ENCODE data around the gene RHBDD3.

Gene RHBDD3

GRCh38 chr22:29269230-29269604 lies 1.4 kb upstream of the RHBDD3 start:
- no peak for DNase-seq (ENCODE audit: low read depth)

GRCh38 chr22:29268511-29269229 lies 889 bp upstream of the RHBDD3 start:
- DNase-seq (ENCODE audit: low read depth): no peak

GRCh38 chr22:29267462-29267857 lies 321 bp downstream of the RHBDD3 start:
- DNase-seq (ENCODE audit: low read depth): no peak

- DNase-seq (ENCODE audit: low read depth): no peak
Measured at GRCh38 chr22:29266564-29267461, 968 bp downstream of the RHBDD3 start.

- DNase-seq (ENCODE audit: low read depth): no peak
Measured at GRCh38 chr22:29265929-29266328, 1.9 kb downstream of the RHBDD3 start.

- no peak for DNase-seq (ENCODE audit: low read depth)
Measured at GRCh38 chr22:29265305-29265704, 2.5 kb downstream of the RHBDD3 start.

GRCh38 chr22:29263791-29264276 lies 3.9 kb downstream of the RHBDD3 start:
- DNase-seq (ENCODE audit: low read depth): no peak

GRCh38 chr22:29260601-29261315 lies 7.0 kb downstream of the RHBDD3 start:
- DNase-seq (ENCODE audit: low read depth): no peak

- no peak for DNase-seq (ENCODE audit: low read depth)
Measured at GRCh38 chr22:29260031-29260560, 7.7 kb downstream of the RHBDD3 start.

- DNase-seq (ENCODE audit: low read depth): no peak
Measured at GRCh38 chr22:29259253-29259899, 8.4 kb downstream of the RHBDD3 start.

- no peak for DNase-seq (ENCODE audit: low read depth)
Measured at GRCh38 chr22:29258407-29259252, 9.2 kb downstream of the RHBDD3 start.

- DNase-seq (ENCODE audit: low read depth): no peak
Measured at GRCh38 chr22:29257751-29258181, 10.0 kb downstream of the RHBDD3 start.

- DNase-seq (ENCODE audit: low read depth): no peak
Measured at GRCh38 chr22:29256606-29257325, 11.0 kb downstream of the RHBDD3 start.

GRCh38 chr22:29255064-29255621 lies 12.6 kb downstream of the RHBDD3 start:
- DNase-seq (ENCODE audit: low read depth): no peak

GRCh38 chr22:29254286-29254660 lies 13.5 kb downstream of the RHBDD3 start:
- DNase-seq (ENCODE audit: low read depth): no peak

GRCh38 chr22:29253561-29254285 lies 14.1 kb downstream of the RHBDD3 start:
- no peak for DNase-seq (ENCODE audit: low read depth)

GRCh38 chr22:29251981-29252911 lies 15.5 kb downstream of the RHBDD3 start:
- no peak for DNase-seq (ENCODE audit: low read depth)

GRCh38 chr22:29251265-29251664 lies 16.5 kb downstream of the RHBDD3 start:
- no peak for DNase-seq (ENCODE audit: low read depth)

Measured in GM04503 (cell line).